Mesenchymal stem cell (in vitro differentiated cells and primary cell): Measurements from ENCODE around the gene TBX21.

Experiments
- DNase-seq: peaks from one replicate; pipeline ENCODE4 v3.0.0-alpha.2; 2013
- H2AFZ ChIP-seq: one replicate; pipeline ENCODE4 v1.6.1; 2013; ENCODE audit warnings: low read depth, mild to moderate bottlenecking, control low read depth, inconsistent platforms, low read length, moderate library complexity
- H2AK5ac ChIP-seq: 2 replicates; pipeline ENCODE4 v1.6.1; 2013; ENCODE audit warnings: low read length, moderate library complexity, mild to moderate bottlenecking, inconsistent platforms; ENCODE audit not compliant: severe bottlenecking
- H2BK120ac ChIP-seq: one replicate; pipeline ENCODE4 v1.6.1; 2013; ENCODE audit warnings: low read depth, mild to moderate bottlenecking, inconsistent platforms, low read length, moderate library complexity
- H2BK12ac ChIP-seq, 2 experiments: one replicate each; pipeline ENCODE4 v1.6.1; 2013; ENCODE audit warnings: inconsistent platforms in 2 of 2, low read length in 2 of 2, mild to moderate bottlenecking in 2 of 2, moderate library complexity in 2 of 2, control low read depth in 1 of 2
- H2BK15ac ChIP-seq: one replicate; pipeline ENCODE4 v1.6.1; 2013; ENCODE audit warnings: mild to moderate bottlenecking, low read depth, inconsistent platforms; ENCODE audit not compliant: poor library complexity, severe bottlenecking
- H2BK5ac ChIP-seq: 2 replicates; pipeline ENCODE4 v1.6.1; 2013; ENCODE audit warnings: low read depth, mild to moderate bottlenecking, low read length, control low read depth, inconsistent platforms; ENCODE audit not compliant: poor library complexity, severe bottlenecking
- H3K14ac ChIP-seq, 2 experiments: one replicate each; pipeline ENCODE4 v1.6.1; 2013; ENCODE audit warnings: inconsistent platforms in 2 of 2, low read length in 2 of 2, control low read depth in 1 of 2, mild to moderate bottlenecking in 1 of 2, moderate library complexity in 1 of 2
- H3K18ac ChIP-seq, 2 experiments: one replicate each; pipeline ENCODE4 v1.6.1; 2013; ENCODE audit warnings: inconsistent platforms in 2 of 2, low read length in 2 of 2, control low read depth in 1 of 2, low read depth in 1 of 2, mild to moderate bottlenecking in 1 of 2
- H3K23ac ChIP-seq, 2 experiments: one replicate each; pipeline ENCODE4 v1.6.1; 2013; ENCODE audit warnings: inconsistent platforms in 2 of 2, low read length in 2 of 2, mild to moderate bottlenecking in 2 of 2, moderate library complexity in 2 of 2, control low read depth in 1 of 2
- H3K27ac ChIP-seq: 2 replicates; pipeline ENCODE4 v1.5.1; 2013; ENCODE audit warnings: mild to moderate bottlenecking, moderate library complexity, low read length, control low read depth, inconsistent platforms; ENCODE audit not compliant: poor library complexity, severe bottlenecking
- H3K27me3 ChIP-seq, 2 experiments: 2 replicates each; pipeline versions ENCODE4 v1.6.1 to v1.7.0; 2013; ENCODE audit warnings: low read length in 2 of 2, mild to moderate bottlenecking in 2 of 2, moderate library complexity in 2 of 2, control low read depth in 1 of 2, inconsistent platforms in 1 of 2; ENCODE audit not compliant: control insufficient read depth in 1 of 2, insufficient read depth in 1 of 2
- H3K36me3 ChIP-seq, 2 experiments: 2 replicates each; pipeline versions ENCODE4 v1.6.1 to v1.7.0; 2013; ENCODE audit warnings: low read length in 2 of 2, control low read depth in 1 of 2, inconsistent platforms in 1 of 2, low read depth in 1 of 2, mild to moderate bottlenecking in 1 of 2; ENCODE audit not compliant: insufficient read depth in 2 of 2, control insufficient read depth in 1 of 2
- H3K4ac ChIP-seq, 2 experiments: one replicate each; pipeline ENCODE4 v1.6.1; 2013; ENCODE audit warnings: inconsistent platforms in 2 of 2, low read length in 2 of 2, mild to moderate bottlenecking in 2 of 2, moderate library complexity in 2 of 2, control low read depth in 1 of 2, low read depth in 1 of 2
- H3K4me1 ChIP-seq: 2 replicates; pipeline ENCODE4 v1.6.1; 2013; ENCODE audit warnings: low read depth, low read length, control low read depth; ENCODE audit not compliant: control insufficient read depth, insufficient read depth
- H3K4me2 ChIP-seq: 2 replicates; pipeline ENCODE4 v1.6.1; 2013; ENCODE audit warnings: low read length, mild to moderate bottlenecking, inconsistent platforms; ENCODE audit not compliant: poor library complexity, severe bottlenecking
- H3K4me3 ChIP-seq, 2 experiments: 2 replicates each; pipeline versions ENCODE4 v1.5.1 to v1.7.0; 2013; ENCODE audit warnings: low read length in 2 of 2, mild to moderate bottlenecking in 2 of 2, control low read depth in 1 of 2, low read depth in 1 of 2; ENCODE audit not compliant: insufficient read depth in 1 of 2
- H3K79me1 ChIP-seq: replicated peaks from 2 replicates; pipeline ENCODE4 v1.6.1; 2013; ENCODE audit warnings: mild to moderate bottlenecking, control low read depth, low read length, inconsistent platforms; ENCODE audit not compliant: poor library complexity, severe bottlenecking
- H3K9ac ChIP-seq: 2 replicates; pipeline ENCODE4 v1.7.0; 2013; ENCODE audit warnings: mild to moderate bottlenecking, low read length, moderate library complexity
- H3K9me3 ChIP-seq: 2 replicates; pipeline ENCODE4 v1.7.0; 2013; ENCODE audit warnings: mild to moderate bottlenecking, low read length; ENCODE audit not compliant: control insufficient read depth
- H4K8ac ChIP-seq: one replicate; pipeline ENCODE4 v1.6.1; 2013; ENCODE audit warnings: inconsistent platforms, mild to moderate bottlenecking, low read length, moderate library complexity
- H4K91ac ChIP-seq: one replicate; pipeline ENCODE4 v1.6.1; 2013; ENCODE audit warnings: mild to moderate bottlenecking, low read length, inconsistent platforms
- WGBS: methylation state at CpG from one replicate; pipeline ENCODE4 v1.1.7; 2013; ENCODE audit warnings: mixed read lengths; 5-methylcytosine and 5-hydroxymethylcytosine counted together

TBX21 gene

GRCh38 chr17:47712330-47713023 lies 20.6 kb upstream of the TBX21 start:
- no peak overlapping the region for H2BK15ac ChIP-seq
- no peak overlapping the region for H3K4ac ChIP-seq
- H3K23ac ChIP-seq, result no peak overlapping the region
- no peak overlapping the region for H2BK12ac ChIP-seq
- H3K4me3 ChIP-seq, result no peak overlapping the region
- peaks cover 22 to 36% of the 10 kb centered on the region in 2 experiments for H3K36me3 ChIP-seq
- H2BK5ac ChIP-seq, result no peak overlapping the region
- H2BK120ac ChIP-seq, result no peak overlapping the region
- 89% methylated on average over 5 of the region's 5 CpGs for WGBS
- H3K4me2 ChIP-seq, result no peak overlapping the region
- no peak for DNase-seq
- H3K9me3 ChIP-seq, result no peaks in the 10 kb centered on the region
- no peak overlapping the region for H4K8ac ChIP-seq
- no peak overlapping the region for H3K9ac ChIP-seq
- peaks cover 4% of the 10 kb centered on the region for H3K4me1 ChIP-seq
- no peaks in the 10 kb centered on the region for H3K79me1 ChIP-seq
- no peak overlapping the region for H2AK5ac ChIP-seq
- H3K18ac ChIP-seq, result no peak overlapping the region
- H3K27ac ChIP-seq, result no peak overlapping the region
- no peak overlapping the region for H3K14ac ChIP-seq
- no peak overlapping the region for H2AFZ ChIP-seq
- H3K27me3 ChIP-seq, result peaks cover 45 to 58% of the 10 kb centered on the region in 2 experiments
- H4K91ac ChIP-seq, result no peak overlapping the region

DNA sequence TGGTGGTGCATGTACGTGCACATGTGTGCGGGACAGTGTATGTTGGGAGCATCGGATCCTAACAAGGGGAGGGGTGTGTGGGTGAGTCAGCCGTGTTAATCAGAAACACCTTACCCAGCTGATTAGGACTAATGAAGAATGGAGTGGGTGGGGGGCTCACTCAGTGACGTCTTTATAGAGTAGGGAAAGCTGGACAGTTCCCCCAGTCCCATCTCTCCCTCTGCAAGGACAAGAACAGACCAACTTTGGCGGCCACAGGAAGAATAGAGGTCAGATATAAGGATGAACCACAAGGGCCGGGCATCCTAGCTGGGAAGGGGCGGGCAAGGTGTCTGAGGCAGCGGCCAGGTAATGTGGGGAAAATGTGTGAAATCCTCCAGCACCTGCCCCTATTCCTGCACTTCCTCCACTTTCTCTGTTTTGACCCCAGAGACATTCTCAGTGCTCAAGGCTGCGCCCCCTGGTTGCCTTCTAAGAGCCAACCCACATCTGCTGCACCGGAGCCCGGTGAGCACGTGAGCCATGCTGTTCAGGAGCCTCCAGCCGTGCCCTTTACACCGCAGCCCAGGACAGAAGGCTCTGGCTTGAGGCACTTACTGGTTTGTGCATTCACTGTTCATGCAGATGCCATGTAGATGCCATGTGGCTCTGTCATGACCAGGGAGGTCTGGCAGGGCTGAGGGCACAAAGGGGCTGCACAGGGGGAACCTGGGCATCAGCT lies 18.9 kb upstream of the TBX21 start:
- no peak overlapping the region for H3K4ac ChIP-seq
- WGBS, result 55% methylated on average over 14 of the region's 15 CpGs
- no peak overlapping the region for H3K14ac ChIP-seq
- no peak overlapping the region for H3K9ac ChIP-seq
- no peak overlapping the region for H2AK5ac ChIP-seq
- no peak overlapping the region for H3K4me2 ChIP-seq
- no peaks in the 10 kb centered on the region for H3K79me1 ChIP-seq
- no peaks in the 10 kb centered on the region for H3K9me3 ChIP-seq
- no peak for DNase-seq
- H3K27me3 ChIP-seq, result peaks cover 45 to 75% of the 10 kb centered on the region in 2 experiments
- no peak overlapping the region for H4K8ac ChIP-seq
- no peak overlapping the region for H4K91ac ChIP-seq
- H3K18ac ChIP-seq, result no peak overlapping the region
- H2BK5ac ChIP-seq, result no peak overlapping the region
- H2BK15ac ChIP-seq, result no peak overlapping the region
- H2AFZ ChIP-seq, result no peak overlapping the region
- peaks cover 22 to 26% of the 10 kb centered on the region in 2 experiments for H3K36me3 ChIP-seq
- H2BK12ac ChIP-seq, result no peak overlapping the region
- peaks cover 17% of the 10 kb centered on the region for H3K4me1 ChIP-seq
- no peak overlapping the region for H3K4me3 ChIP-seq
- no peak overlapping the region for H3K23ac ChIP-seq
- no peak overlapping the region for H2BK120ac ChIP-seq
- H3K27ac ChIP-seq, result no peak overlapping the region

GRCh38 chr17:47714773-47715396 lies 18.2 kb upstream of the TBX21 start:
- H3K23ac ChIP-seq, result no peak overlapping the region
- H2BK12ac ChIP-seq, result no peak overlapping the region
- no peak overlapping the region for H2AK5ac ChIP-seq
- no peak overlapping the region for H3K9ac ChIP-seq
- H3K27ac ChIP-seq, result no peak overlapping the region
- H2AFZ ChIP-seq, result no peak overlapping the region
- H3K4me3 ChIP-seq, result no peak overlapping the region
- H2BK5ac ChIP-seq, result no peak overlapping the region
- H2BK120ac ChIP-seq, result no peak overlapping the region
- H4K91ac ChIP-seq, result no peak overlapping the region
- no peak overlapping the region for H4K8ac ChIP-seq
- H3K14ac ChIP-seq, result no peak overlapping the region
- H3K18ac ChIP-seq, result no peak overlapping the region
- no peaks in the 10 kb centered on the region for H3K9me3 ChIP-seq
- H3K36me3 ChIP-seq, result peaks cover 16 to 20% of the 10 kb centered on the region in 2 experiments
- no peak overlapping the region for H3K4me2 ChIP-seq
- peaks cover 24% of the 10 kb centered on the region for H3K4me1 ChIP-seq
- H3K4ac ChIP-seq, result no peak overlapping the region
- H3K27me3 ChIP-seq, result peaks cover 45 to 81% of the 10 kb centered on the region in 2 experiments
- no peaks in the 10 kb centered on the region for H3K79me1 ChIP-seq
- H2BK15ac ChIP-seq, result no peak overlapping the region
- DNase-seq, result no peak
- WGBS, result 82% methylated on average over 3 of the region's 6 CpGs

DNA sequence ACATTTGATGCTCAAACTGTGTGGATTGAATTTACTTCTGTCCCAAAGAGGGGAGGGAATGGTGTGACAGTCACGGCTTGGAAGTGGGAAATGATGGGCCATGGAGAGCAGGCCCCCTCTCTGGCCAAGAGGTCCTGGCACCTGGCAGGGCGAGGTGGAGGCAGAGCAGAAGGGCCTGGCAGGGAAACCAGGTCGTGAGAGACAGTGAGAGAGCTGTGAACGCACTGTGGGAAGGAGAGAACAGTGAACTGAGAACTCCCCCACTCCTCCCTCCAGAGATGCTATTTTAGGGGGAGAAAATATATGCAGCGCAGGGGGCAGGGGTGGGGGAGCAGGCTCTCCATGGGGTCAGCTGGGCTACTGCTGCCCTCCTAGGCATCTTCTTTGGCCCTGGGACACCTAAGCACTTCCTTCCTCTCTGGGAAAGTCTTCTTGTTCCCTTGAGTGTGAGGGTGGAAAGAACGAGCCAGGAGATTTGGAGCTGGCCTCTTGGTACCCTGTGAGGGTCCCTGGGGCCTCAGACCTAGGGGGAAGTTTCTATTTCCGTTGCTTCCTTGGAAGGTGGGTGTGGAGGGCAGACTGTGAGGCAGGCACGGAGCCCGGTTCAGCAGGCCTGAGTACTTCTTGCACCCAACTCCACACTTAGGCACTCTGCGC lies 17.2 kb upstream of the TBX21 start:
- Histone ChIP-seq H3K4me3 (no peak overlapping the region), H2BK120ac (no peak overlapping the region), H4K91ac (no peak overlapping the region), H3K14ac (no peak overlapping the region), H2AFZ (no peak overlapping the region), H2BK15ac (no peak overlapping the region), H3K23ac (no peak overlapping the region), H3K9me3 (no peaks in the 10 kb centered on the region), H3K4me2 (no peak overlapping the region), H3K18ac (no peak overlapping the region), H4K8ac (no peak overlapping the region), H2AK5ac (no peak overlapping the region), H3K4ac (no peak overlapping the region), H2BK5ac (no peak overlapping the region), H3K27ac (no peak overlapping the region), H2BK12ac (no peak overlapping the region), H3K9ac (no peak overlapping the region), H3K4me1 (peaks cover 33% of the 10 kb centered on the region), H3K27me3 (peaks cover 48 to 90% of the 10 kb centered on the region in 2 experiments), H3K79me1 (no peaks in the 10 kb centered on the region), H3K36me3 (peaks cover 6 to 12% of the 10 kb centered on the region in 2 experiments)
- WGBS, result 63% methylated on average over 5 of the region's 10 CpGs
- DNase-seq, result no peak
